Ovary (tissue), 3 donors: Measurements from ENCODE around the gene GAREM1.

ENCODE experiments used
- CTCF ChIP-seq, 3 donors: fragments of 450-650 bp in 2 of 3; fragments of 200-600 bp in 1 of 3; IDR thresholded peaks; one replicate each; pipeline versions ENCODE4 v1.5.1 to v1.8.0; 2016 to 2022; ENCODE audit warnings: antibody characterized with exemption in 3 of 3, mild to moderate bottlenecking in 1 of 3
- POLR2A ChIP-seq: fragments of 450-650 bp; IDR thresholded peaks from one replicate; pipeline ENCODE4 v1.6.1; 2017; ENCODE audit warnings: antibody characterized with exemption, mild to moderate bottlenecking, moderate library complexity
- donor health status: DM: no; HTN: no; CAD: no.

- TF ChIP-seq POLR2A: no peak
- no peak for TF ChIP-seq CTCF (IDR thresholded peaks at IDR 0.05)
These were observed 30.9 kb downstream of the GAREM1 start for GRCh38 chr18:32439802-32440201.
